ENCODE results near the gene BCR. TPM values are rescaled to one million over a fixed set of nuclear protein-coding genes. Genes with fewer than 3 reads are reported as not detected.

Gene BCR
- total RNA-seq, 1 donor from 2014 or later, result 102 TPM

DNA sequence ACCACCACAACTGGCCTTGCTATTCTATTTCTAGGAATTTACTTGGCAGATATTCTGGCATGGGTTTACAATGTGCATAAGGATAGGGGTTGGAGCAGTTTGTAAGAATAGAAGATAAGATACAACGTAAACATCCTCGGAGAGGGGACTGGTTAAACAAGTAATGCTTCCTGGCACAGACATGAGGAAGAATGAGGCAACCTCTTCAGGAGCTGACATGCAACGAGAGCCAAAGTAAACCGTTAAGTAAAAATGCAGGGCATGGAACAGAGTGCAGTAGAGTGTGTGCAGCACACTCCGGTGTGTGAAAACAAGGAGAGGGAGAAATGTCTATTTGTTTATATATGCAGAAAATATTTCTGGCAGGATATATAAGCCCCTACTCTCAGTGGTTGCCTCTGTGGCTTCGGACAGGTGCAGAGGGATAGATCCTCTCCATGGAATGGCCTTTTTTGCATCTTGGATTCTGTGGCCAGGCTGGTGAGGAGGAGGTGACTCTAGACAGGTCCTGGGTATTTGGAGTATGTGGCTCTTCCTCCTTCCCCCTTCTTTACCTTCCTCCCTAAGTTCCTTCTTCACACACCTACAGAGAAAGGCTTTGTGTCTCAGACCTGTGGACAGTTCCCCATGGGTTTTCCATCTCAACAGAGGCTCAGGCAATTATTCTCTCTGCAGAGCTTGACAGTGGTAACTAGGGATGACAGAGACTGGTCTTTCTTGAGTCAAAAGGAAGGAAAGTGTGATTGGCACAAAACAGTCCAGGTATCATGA lies 32.5 kb upstream of the BCR start:
- no peak overlapping the region for H3K27ac Mint-ChIP-seq
- no peaks in the 10 kb centered on the region for H3K9me3 Mint-ChIP-seq (ENCODE audit: low read depth)
- TF ChIP-seq, protein P1, sequence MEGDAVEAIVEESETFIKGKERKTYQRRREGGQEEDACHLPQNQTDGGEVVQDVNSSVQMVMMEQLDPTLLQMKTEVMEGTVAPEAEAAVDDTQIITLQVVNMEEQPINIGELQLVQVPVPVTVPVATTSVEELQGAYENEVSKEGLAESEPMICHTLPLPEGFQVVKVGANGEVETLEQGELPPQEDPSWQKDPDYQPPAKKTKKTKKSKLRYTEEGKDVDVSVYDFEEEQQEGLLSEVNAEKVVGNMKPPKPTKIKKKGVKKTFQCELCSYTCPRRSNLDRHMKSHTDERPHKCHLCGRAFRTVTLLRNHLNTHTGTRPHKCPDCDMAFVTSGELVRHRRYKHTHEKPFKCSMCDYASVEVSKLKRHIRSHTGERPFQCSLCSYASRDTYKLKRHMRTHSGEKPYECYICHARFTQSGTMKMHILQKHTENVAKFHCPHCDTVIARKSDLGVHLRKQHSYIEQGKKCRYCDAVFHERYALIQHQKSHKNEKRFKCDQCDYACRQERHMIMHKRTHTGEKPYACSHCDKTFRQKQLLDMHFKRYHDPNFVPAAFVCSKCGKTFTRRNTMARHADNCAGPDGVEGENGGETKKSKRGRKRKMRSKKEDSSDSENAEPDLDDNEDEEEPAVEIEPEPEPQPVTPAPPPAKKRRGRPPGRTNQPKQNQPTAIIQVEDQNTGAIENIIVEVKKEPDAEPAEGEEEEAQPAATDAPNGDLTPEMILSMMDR (IDR thresholded peaks at IDR 0.05; ENCODE audit: unreplicated experiment), result no peak
- no peak for DNase-seq (ENCODE audit: low spot score, unreplicated experiment)
- no peak overlapping the region for H3K4me3 Mint-ChIP-seq (ENCODE audit: low read depth)
- peaks cover 16% of the 10 kb centered on the region for H3K4me1 Mint-ChIP-seq (ENCODE audit: low read depth)
- H3K36me3 Mint-ChIP-seq (ENCODE audit: insufficient read depth), result peaks cover 5% of the 10 kb centered on the region
- no peaks in the 10 kb centered on the region for H3K27me3 Mint-ChIP-seq

DNA sequence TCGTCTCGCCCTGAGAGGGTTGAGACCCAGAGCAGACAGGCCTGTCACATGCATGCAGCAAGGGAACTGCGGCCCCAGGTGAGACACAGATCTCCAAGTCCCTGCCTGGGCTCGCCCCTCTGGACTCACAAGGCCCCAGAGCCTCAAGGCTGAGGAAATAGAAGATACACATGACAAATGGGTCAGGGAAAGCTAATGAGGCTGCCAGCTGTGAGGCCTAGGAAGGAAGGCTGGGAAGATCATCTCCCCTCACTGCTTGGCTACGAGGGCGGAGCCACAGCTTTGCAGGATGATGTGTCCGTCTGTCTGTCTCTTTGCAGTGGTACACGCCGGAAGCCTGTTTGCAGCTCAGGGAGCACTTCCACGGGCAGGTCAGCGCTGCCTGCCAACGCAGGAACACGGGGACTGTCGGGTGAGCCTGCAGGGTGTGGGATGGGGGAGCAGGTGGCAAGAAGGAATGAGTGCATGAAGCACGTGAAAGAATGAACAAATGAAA lies 30.5 kb upstream of the BCR start:
- TF ChIP-seq, protein P1 (IDR thresholded peaks at IDR 0.05; ENCODE audit: unreplicated experiment), result no peak
- no peaks in the 10 kb centered on the region for H3K9me3 Mint-ChIP-seq (ENCODE audit: low read depth)
- H3K27me3 Mint-ChIP-seq, result no peaks in the 10 kb centered on the region
- DNase-seq (ENCODE audit: low spot score, unreplicated experiment), result no peak
- peaks cover 8% of the 10 kb centered on the region for H3K36me3 Mint-ChIP-seq (ENCODE audit: insufficient read depth)
- no peak overlapping the region for H3K27ac Mint-ChIP-seq
- no peak overlapping the region for H3K4me3 Mint-ChIP-seq (ENCODE audit: low read depth)
- H3K4me1 Mint-ChIP-seq (ENCODE audit: low read depth), result peaks cover 8% of the 10 kb centered on the region

DNA sequence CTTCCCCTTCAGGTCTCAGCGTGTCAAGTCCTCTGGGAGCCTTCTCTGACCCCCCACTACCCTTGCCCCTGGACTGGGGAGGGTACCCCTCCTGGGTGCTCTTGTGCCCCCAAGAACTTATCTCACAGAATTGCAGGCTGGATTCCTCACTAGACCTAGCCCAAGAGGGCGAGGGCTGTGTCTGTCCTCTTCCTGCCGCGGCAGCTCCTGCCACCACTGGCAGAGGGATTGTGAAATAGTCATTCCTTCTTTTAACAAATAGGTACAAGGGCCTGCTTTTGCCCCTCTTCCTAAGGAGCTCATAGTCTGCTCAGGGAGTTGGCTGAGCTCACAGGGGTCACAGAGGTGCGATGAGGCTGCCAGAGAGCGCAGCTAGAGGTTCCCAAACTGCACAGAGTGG lies 29.5 kb upstream of the BCR start:
- DNase-seq (ENCODE audit: low spot score, unreplicated experiment), result no peak
- H3K9me3 Mint-ChIP-seq (ENCODE audit: low read depth), result no peaks in the 10 kb centered on the region
- no peaks in the 10 kb centered on the region for H3K27me3 Mint-ChIP-seq
- no peak overlapping the region for H3K4me3 Mint-ChIP-seq (ENCODE audit: low read depth)
- H3K4me1 Mint-ChIP-seq (ENCODE audit: low read depth), result peaks cover 3% of the 10 kb centered on the region
- no peak overlapping the region for H3K27ac Mint-ChIP-seq
- TF ChIP-seq, protein P1 (IDR thresholded peaks at IDR 0.05; ENCODE audit: unreplicated experiment), result no peak
- H3K36me3 Mint-ChIP-seq (ENCODE audit: insufficient read depth), result peaks cover 12% of the 10 kb centered on the region

GRCh38 chr22:23151827-23152226 lies 28.5 kb upstream of the BCR start:
- no peak for DNase-seq (ENCODE audit: low spot score, unreplicated experiment)
- Mint-ChIP-seq H3K4me3 (ENCODE audit: low read depth) (no peak overlapping the region), H3K4me1 (ENCODE audit: low read depth) (peaks cover 3% of the 10 kb centered on the region), H3K9me3 (ENCODE audit: low read depth) (no peaks in the 10 kb centered on the region), H3K27me3 (no peaks in the 10 kb centered on the region), H3K27ac (no peak overlapping the region), H3K36me3 (ENCODE audit: insufficient read depth) (peaks cover 12% of the 10 kb centered on the region)
- TF ChIP-seq, protein P1 (IDR thresholded peaks at IDR 0.05; ENCODE audit: unreplicated experiment), result no peak

GRCh38 chr22:23152238-23153114 lies 27.8 kb upstream of the BCR start:
- H3K4me1 Mint-ChIP-seq (ENCODE audit: low read depth), result peaks cover 2% of the 10 kb centered on the region
- TF ChIP-seq, protein P1 (IDR thresholded peaks at IDR 0.05; ENCODE audit: unreplicated experiment), result no peak
- H3K27ac Mint-ChIP-seq, result no peak overlapping the region
- peaks cover 12% of the 10 kb centered on the region for H3K36me3 Mint-ChIP-seq (ENCODE audit: insufficient read depth)
- no peak for DNase-seq (ENCODE audit: low spot score, unreplicated experiment)
- H3K4me3 Mint-ChIP-seq (ENCODE audit: low read depth), result no peak overlapping the region
- H3K27me3 Mint-ChIP-seq, result no peaks in the 10 kb centered on the region
- no peaks in the 10 kb centered on the region for H3K9me3 Mint-ChIP-seq (ENCODE audit: low read depth)
